ENCODE measurements around the gene NGRN.
A peak's percentile ranks its signal among the peaks of the same experiment; 100 is the strongest.

NGRN gene

DNA sequence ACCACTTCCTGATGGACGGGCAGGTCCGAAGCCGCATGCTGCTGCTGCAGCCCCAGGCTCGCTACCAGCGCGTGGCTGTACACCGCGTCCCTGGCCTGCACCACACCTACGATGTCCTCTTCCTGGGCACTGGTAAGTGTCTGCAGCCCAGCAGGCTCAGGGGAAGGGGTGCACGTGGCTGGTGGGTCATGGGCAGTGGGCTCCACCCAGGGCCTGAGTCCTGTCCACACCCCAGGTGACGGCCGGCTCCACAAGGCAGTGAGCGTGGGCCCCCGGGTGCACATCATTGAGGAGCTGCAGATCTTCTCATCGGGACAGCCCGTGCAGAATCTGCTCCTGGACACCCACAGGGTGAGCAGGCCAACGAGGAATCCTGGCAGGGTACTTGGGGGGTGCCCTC is 40.4 kb upstream of the NGRN start:
- H3K27ac ChIP-seq, result no peak overlapping the region
- TF ChIP-seq, protein P1, sequence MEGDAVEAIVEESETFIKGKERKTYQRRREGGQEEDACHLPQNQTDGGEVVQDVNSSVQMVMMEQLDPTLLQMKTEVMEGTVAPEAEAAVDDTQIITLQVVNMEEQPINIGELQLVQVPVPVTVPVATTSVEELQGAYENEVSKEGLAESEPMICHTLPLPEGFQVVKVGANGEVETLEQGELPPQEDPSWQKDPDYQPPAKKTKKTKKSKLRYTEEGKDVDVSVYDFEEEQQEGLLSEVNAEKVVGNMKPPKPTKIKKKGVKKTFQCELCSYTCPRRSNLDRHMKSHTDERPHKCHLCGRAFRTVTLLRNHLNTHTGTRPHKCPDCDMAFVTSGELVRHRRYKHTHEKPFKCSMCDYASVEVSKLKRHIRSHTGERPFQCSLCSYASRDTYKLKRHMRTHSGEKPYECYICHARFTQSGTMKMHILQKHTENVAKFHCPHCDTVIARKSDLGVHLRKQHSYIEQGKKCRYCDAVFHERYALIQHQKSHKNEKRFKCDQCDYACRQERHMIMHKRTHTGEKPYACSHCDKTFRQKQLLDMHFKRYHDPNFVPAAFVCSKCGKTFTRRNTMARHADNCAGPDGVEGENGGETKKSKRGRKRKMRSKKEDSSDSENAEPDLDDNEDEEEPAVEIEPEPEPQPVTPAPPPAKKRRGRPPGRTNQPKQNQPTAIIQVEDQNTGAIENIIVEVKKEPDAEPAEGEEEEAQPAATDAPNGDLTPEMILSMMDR (IDR thresholded peaks at IDR 0.05), result no peak
- TF ChIP-seq ZFX (IDR thresholded peaks at IDR 0.05; ENCODE audit: borderline replicate concordance), result no peak

- H3K27ac ChIP-seq, result no peak overlapping the region
- TF ChIP-seq ZFX (IDR thresholded peaks at IDR 0.05; ENCODE audit: borderline replicate concordance), result no peak
- TF ChIP-seq, protein P1 (IDR thresholded peaks at IDR 0.05), result no peak
Measured at GRCh38 chr15:90225504-90226234, 39.8 kb upstream of the NGRN start.

DNA sequence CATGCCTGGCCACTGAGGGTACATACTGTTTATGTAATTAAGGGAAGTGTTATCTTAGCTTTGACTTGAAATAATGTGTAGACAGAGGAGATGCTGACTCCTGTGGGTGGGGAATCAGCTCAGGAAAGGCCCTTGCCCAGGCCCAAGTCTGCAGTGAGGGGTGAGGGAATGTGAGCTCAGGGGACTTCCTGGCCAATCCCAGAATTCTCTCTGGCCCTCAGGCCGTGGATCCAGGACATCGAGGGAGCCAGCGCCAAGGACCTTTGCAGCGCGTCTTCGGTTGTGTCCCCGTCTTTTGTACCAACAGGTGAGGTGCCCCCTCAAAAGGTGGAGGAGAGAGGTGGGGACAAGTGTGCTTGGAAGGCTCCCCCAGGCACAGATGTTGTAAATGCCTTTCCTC is 38.1 kb upstream of the NGRN start:
- no peak for TF ChIP-seq ZFX (IDR thresholded peaks at IDR 0.05; ENCODE audit: borderline replicate concordance)
- TF ChIP-seq, protein P1 (IDR thresholded peaks at IDR 0.05), result no peak
- H3K27ac ChIP-seq, result no peak overlapping the region

DNA sequence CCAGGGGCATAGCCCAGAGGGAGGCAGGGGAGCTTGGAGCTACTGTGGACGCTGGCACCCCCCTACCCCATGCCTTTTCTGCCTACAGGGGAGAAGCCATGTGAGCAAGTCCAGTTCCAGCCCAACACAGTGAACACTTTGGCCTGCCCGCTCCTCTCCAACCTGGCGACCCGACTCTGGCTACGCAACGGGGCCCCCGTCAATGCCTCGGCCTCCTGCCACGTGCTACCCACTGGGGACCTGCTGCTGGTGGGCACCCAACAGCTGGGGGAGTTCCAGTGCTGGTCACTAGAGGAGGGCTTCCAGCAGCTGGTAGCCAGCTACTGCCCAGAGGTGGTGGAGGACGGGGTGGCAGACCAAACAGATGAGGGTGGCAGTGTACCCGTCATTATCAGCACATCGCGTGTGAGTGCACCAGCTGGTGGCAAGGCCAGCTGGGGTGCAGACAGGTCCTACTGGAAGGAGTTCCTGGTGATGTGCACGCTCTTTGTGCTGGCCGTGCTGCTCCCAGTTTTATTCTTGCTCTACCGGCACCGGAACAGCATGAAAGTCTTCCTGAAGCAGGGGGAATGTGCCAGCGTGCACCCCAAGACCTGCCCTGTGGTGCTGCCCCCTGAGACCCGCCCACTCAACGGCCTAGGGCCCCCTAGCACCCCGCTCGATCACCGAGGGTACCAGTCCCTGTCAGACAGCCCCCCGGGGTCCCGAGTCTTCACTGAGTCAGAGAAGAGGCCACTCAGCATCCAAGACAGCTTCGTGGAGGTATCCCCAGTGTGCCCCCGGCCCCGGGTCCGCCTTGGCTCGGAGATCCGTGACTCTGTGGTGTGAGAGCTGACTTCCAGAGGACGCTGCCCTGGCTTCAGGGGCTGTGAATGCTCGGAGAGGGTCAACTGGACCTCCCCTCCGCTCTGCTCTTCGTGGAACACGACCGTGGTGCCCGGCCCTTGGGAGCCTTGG is 37.4 kb upstream of the NGRN start:
- no peak overlapping the region for H3K27ac ChIP-seq
- no peak for TF ChIP-seq ZFX (IDR thresholded peaks at IDR 0.05; ENCODE audit: borderline replicate concordance)
- TF ChIP-seq, protein P1 (IDR thresholded peaks at IDR 0.05), result no peak

DNA sequence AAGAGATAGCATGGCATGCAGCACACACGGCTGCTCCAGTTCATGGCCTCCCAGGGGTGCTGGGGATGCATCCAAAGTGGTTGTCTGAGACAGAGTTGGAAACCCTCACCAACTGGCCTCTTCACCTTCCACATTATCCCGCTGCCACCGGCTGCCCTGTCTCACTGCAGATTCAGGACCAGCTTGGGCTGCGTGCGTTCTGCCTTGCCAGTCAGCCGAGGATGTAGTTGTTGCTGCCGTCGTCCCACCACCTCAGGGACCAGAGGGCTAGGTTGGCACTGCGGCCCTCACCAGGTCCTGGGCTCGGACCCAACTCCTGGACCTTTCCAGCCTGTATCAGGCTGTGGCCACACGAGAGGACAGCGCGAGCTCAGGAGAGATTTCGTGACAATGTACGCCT is 36.5 kb upstream of the NGRN start:
- H3K27ac ChIP-seq, result no peak overlapping the region
- no peak for TF ChIP-seq ZFX (IDR thresholded peaks at IDR 0.05; ENCODE audit: borderline replicate concordance)
- TF ChIP-seq, protein P1 (IDR thresholded peaks at IDR 0.05), result no peak

GRCh38 chr15:90230071-90230494 is 35.4 kb upstream of the NGRN start:
- TF ChIP-seq ZFX (IDR thresholded peaks at IDR 0.05; ENCODE audit: borderline replicate concordance), result no peak
- TF ChIP-seq, protein P1 (IDR thresholded peaks at IDR 0.05), result no peak

More at GRCh38 chr15:90230071-90230494, 35.4 kb upstream of the NGRN start:
- H3K27ac ChIP-seq, result peak overlapping the region; percentile 86
